Activated CD4-positive, CD25-positive, alpha-beta regulatory T cell treated with anti-CD3 and anti-CD28 coated beads, Interleukin-2, amount 50 U/mL, for 24 hours (primary cell): ENCODE measurements around the gene DLG2.
"Not testable (repeated sequence)": the region's sequence is repeated elsewhere in the genome, so short reads cannot be mapped to it uniquely, and the experiment has no call there.

Experiments used
- ATAC-seq, 2 donors: fragments of 150-1000 bp; cut with Tn5 transposase; one replicate each; pipeline ENCODE4 v1.10.0; 2021; ENCODE audit warnings: mild to moderate bottlenecking in 1 of 2, moderate library complexity in 1 of 2

The DLG2 gene

GRCh38 chr11:83471831-83472727 is 2155.1 kb downstream of the DLG2 start:
- ATAC-seq, result no peak

DNA sequence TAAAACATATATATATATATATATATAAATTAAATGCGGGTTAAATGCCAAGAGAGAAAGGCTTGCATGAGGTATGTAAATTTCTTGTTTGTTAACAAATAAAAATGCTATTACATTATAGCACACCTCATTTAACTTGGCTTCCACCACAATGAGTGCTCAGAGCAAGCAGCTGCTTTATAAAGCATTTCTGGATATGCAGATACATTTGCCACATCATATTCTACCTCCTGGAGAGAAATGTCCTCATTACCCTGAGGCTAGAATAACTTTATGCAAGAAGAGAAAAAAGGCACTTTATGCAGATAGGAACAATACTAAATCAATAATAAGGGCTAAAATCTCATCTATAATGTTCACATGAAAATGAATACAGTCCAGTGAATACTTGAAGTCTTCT is 2159.3 kb downstream of the DLG2 start:
- no peak for ATAC-seq

DNA sequence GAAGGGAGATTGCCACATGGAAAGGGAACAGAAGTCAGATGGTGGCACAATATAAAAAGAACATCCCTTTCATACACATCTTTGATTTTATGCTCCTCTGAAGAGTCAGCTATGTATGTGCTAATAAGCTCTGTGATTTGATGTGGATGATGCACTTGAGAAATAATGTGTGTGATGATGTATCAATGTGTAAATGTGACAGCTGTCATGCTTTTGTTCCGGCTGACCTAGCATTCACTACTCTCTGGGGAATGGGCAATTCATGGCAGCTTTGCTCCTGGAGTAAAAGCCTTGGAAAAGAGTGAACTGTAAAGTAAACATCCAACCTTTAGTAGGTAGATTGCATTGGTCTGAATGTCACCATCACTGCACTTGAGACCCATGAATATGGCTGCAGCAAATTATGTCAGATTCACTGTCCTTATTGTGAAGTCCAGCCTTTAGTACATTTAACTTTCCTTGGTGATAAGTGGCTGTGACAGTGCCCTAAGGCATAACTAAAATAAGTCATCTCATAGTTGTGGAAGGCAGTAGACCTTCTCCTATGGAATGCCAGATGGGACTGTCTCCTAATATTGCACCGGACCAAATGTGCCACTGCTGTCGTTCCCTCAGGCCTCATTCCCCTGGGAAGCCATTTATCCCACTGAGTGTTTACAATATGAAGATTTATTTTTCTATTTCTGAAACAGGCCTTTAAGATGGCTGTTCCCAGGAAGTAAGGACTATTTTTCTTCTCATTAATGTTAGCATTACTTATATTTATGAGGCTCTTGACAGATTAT is 2162.8 kb downstream of the DLG2 start:
- no peak for ATAC-seq

DNA sequence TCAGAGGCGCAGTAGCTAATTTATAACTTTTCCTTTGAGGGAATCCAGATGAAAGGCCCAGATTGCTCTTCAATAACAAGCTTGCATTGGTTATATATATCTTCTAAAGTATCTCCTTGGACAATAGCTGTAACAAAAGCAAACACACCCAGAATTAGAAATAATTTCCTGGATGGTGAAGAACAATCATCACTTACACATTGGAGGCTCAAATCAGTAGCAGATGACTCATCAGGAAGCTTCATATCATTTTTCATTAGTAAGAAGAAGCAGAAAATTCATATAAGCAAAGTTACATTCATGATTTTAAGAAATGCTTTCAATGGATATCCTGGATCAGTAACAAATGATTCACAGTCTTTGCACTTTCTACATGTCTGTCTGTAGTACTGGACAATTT is 2167.3 kb downstream of the DLG2 start:
- ATAC-seq, result no peak

- no peak for ATAC-seq
These were observed 2170.6 kb downstream of the DLG2 start for GRCh38 chr11:83456566-83456965.

DNA sequence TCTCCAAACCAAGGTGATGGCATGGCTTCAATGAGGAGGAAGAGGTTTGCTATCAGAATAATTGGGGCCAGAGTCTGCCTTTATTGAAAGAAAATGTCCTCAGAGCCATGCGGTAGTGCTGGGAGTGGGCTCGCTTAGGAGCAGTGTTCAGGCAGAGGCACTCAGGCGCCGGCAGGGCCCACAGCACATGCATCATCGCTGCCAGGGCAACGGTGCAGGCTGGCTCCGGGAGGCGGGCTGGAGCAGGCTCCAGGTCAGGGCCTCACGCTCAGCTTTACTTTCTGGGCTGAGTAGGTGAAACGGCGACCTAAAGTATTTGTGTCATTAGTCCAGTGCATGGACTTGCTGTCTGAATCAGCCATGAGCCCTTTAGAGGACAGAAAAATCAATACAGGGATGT is 2171.1 kb downstream of the DLG2 start:
- ATAC-seq, result no peak

GRCh38 chr11:83455356-83455755 is 2171.8 kb downstream of the DLG2 start:
- no peak for ATAC-seq

GRCh38 chr11:83454674-83455073 is 2172.5 kb downstream of the DLG2 start:
- no peak for ATAC-seq

- no peak for ATAC-seq
These were observed 2177.7 kb downstream of the DLG2 start for GRCh38 chr11:83449338-83449913.

DNA sequence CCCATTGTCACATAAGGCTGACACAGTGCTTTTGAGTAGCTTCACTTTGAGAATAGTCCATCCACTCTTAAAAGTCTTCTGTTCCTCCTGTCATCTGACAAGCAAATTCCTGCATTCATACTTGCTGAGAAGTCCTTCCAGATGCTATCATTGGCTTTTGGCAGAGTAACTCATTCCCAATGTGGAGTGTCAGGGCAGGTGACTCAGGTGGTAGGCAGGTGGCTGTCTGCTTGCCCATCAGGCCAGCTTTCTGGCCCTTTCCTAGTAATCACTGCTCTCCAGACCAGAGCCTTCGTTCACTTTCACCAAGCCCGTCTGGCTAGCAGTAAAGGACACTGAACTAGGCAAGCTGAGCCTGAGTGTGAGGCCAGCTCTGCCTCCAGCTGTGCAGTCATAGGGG is 2178.5 kb downstream of the DLG2 start:
- no peak for ATAC-seq

GRCh38 chr11:83443880-83444279 is 2183.3 kb downstream of the DLG2 start:
- ATAC-seq, result not testable (repeated sequence)

DNA sequence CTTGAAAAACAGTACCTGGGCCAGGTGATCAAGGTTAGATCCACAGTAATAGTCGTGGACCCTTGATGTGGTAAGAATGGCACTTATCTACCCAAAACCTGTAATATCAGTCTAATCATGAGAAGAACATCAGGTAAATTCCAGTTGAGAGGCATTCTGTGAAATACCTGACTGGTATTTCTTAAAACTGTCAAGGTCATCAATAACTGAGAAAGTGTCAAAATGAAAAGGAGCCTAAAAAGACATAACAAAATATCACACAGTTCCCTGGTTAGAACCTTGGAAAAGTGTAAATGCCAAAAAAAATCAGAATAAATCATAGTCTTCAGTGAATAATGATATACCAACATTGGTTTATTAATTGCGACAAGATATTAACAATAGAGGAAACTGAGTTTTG is 2185.5 kb downstream of the DLG2 start:
- no peak for ATAC-seq

GRCh38 chr11:83441171-83441570 is 2186.0 kb downstream of the DLG2 start:
- ATAC-seq, result no peak

GRCh38 chr11:83438438-83438837 is 2188.7 kb downstream of the DLG2 start:
- no peak for ATAC-seq

DNA sequence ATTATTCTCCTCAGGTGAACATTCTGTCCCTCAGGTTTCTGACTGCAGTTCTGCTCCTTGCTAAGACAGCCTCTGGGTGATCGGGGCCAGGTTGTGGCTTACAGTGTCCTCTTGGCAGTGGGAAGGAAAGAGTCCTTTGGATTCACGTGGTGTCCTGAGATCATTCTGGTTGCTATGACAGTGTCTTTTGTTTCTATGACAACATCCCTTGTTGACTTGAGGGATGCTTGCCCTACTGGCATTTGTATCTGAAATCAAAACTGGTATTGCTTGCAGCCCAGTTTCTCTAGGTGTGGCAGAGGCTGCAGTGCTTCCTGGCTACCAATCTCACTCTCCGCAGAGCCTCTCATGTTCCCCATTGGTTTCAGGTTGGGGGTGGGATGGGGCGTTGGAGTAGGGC is 2189.2 kb downstream of the DLG2 start:
- no peak for ATAC-seq

DNA sequence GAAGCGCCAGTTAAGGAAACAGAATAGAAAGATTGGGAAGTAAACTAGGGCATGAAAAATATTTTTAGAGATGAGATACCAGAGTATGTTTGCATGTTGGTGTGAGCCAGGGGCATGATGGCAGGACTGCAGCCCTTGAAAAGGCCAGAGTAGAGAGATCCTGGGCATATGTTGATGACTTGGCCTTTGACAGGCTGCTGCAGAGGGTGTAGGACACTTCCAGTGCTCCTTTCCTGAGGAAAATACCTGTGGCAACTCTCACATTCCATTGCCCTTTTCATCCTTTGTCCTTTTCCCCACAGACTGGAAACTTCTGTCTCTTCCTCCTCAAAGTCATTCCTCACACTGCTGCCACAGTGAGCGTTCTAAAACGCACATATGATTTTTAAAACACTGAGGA is 2190.3 kb downstream of the DLG2 start:
- ATAC-seq, result no peak

- ATAC-seq, result not testable (repeated sequence)
These were observed 2192.3 kb downstream of the DLG2 start for GRCh38 chr11:83434812-83435211.

DNA sequence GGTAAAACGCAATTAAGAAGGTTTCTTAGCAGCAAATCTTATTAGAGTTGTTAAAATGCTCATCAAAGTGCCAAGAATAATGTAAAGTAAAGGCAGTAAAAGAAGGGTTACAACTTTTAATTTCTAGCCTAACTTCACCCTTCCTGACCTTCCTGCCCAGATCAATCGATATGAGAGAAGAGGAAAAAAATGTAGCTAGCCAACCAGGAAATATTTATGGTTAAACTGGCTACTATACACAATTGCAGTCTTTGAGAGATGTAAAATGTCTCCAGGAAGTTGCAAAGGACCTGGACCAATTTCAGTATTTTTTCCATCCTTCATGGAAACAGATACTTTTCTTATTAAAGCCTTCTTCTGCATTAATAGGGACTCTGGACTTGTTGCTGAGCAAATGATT is 2199.2 kb downstream of the DLG2 start:
- ATAC-seq, result no peak

DNA sequence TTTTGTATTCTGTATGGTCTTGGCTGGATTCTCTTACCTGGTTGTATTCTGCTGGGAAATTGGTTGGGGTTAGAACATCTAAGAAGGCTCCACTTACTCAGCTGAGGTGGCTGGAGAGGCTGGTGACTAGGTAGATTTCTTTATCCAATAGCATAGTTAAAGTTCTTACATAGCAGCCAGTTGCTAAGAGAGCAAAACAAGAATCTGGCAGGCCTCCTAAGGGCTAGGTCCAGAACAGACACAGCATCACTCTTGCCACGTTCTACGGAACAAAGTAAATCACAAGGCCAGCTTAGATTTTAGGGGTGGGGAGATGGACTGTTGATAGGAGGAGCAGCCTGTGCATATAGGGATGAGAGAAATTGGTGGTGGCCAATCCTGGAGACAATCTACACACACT is 2199.6 kb downstream of the DLG2 start:
- ATAC-seq, result no peak

DNA sequence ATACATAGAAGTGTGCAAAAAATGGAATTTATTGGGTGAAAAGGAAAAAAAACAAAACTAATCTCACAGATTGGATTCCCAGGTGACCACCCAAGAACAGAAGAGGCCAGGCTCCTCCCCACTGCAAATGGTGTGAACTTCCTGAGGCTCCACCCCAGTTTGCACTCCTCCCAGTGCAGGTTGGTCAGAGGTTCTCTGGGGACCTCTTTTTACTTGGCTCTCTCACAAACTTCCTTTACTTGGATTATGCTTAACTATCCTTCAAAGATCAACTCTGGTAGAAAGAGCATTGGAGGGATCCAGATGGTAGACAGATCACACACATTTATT is 2202.0 kb downstream of the DLG2 start:
- ATAC-seq, result no peak

DNA sequence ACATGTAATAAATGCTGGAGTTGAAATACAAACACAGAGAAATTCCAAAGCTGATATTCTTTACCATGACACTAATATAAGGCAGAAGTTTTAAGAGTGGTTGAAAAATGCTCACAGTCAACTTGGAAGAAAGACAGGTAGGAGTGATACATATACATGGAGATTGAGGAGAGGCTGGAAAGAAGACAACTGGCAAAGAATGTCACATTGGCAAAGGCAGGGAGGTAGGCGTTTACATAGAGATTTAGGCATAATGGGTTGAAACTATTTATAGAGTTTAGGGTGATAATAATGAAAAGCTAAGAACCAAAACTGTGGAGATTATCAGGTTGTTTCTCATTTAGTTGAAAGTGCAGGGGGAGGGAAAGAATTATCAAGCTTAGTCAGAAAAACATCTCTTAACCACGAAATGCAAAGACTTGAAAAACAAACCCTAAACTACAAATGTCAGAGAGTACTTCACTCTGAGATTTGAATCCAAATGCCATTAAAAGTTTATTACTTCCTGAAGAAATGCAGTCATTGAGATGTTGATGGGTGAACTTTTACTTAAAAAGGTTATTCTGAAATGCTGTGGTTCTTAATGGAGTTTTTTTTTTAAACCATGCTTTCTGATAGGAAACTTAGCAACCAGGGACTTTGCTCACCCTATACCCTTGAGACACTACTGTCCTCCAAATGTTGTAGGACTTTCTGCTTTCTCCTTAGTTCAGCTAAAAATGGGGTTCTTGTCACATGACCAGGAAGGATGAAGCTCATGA is 2202.6 kb downstream of the DLG2 start:
- ATAC-seq, result no peak

DNA sequence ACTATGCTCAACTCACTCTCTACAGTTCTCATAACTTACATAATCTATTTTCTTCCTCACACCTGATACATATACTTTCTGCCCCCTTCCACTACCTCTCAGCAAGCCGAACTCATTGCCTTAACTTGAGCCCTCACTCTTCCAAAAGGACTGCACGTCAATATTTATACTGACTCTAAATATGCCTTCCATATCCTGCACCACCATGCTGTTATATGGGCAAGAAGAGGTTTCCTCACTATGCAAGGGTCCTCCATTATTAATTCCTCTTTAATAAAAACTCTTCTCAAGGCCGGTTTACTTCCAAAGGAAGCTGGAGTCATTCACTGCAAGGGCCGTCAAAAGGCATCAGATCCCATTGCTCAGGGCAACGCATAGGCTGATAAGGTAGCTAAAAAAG is 2204.5 kb downstream of the DLG2 start:
- not testable (repeated sequence) for ATAC-seq
